Lung (tissue), 12 donors: ENCODE measurements around the gene RIPOR2. TPM values are rescaled to one million over a fixed set of nuclear protein-coding genes. Genes with fewer than 3 reads are reported as not detected.
"Not testable (repeated sequence)": the region's sequence is repeated elsewhere in the genome, so short reads cannot be mapped to it uniquely, and the experiment has no call there.

Source experiments
- ATAC-seq: fragments of 200-7000 bp; cut with Tn5 transposase; one replicate; pipeline ENCODE4 v1.9.1; 2020; ENCODE audit warnings: moderate number of reproducible peaks; ENCODE audit not compliant: insufficient read depth, low FRiP score
- DNase-seq, 3 donors: peaks; one replicate each; pipeline ENCODE4 v3.0.0-alpha.2; 2013 to 2017
- H3K27ac ChIP-seq, 2 donors: one replicate each; pipeline ENCODE4 v1.5.1; 2013; ENCODE audit warnings: mild to moderate bottlenecking in 2 of 2, moderate library complexity in 2 of 2, control low read depth in 1 of 2, inconsistent platforms in 1 of 2, low read depth in 1 of 2, low read length in 1 of 2
- H3K27me3 ChIP-seq, 3 donors: one replicate each; pipeline ENCODE4 v1.5.1; 2013; ENCODE audit warnings: low read length in 2 of 3; ENCODE audit not compliant: control insufficient read depth in 3 of 3, insufficient read depth in 3 of 3
- H3K36me3 ChIP-seq, 4 donors: one replicate each; pipeline ENCODE4 v1.5.1; 2013; ENCODE audit warnings: low read length in 4 of 4, mild to moderate bottlenecking in 1 of 4, moderate library complexity in 1 of 4; ENCODE audit not compliant: control insufficient read depth in 4 of 4, insufficient read depth in 4 of 4
- H3K4me1 ChIP-seq, 5 donors: one replicate each; pipeline ENCODE4 v1.5.1; 2013; ENCODE audit warnings: low read length in 5 of 5, mild to moderate bottlenecking in 2 of 5, moderate library complexity in 1 of 5; ENCODE audit not compliant: control insufficient read depth in 5 of 5, insufficient read depth in 5 of 5
- H3K4me3 ChIP-seq: one replicate; pipeline ENCODE4 v1.5.1; 2013; ENCODE audit warnings: mild to moderate bottlenecking, control low read depth, moderate library complexity
- H3K9ac ChIP-seq, 2 donors: one replicate each; pipeline ENCODE4 v1.5.1; 2013; ENCODE audit warnings: low read length in 2 of 2, control low read depth in 1 of 2; ENCODE audit not compliant: insufficient read depth in 1 of 2
- H3K9me3 ChIP-seq, 4 donors: one replicate each; pipeline ENCODE4 v1.5.1; 2013; ENCODE audit warnings: low read length in 3 of 4, mild to moderate bottlenecking in 1 of 4, moderate library complexity in 1 of 4; ENCODE audit not compliant: control insufficient read depth in 4 of 4, insufficient read depth in 3 of 4
- WGBS, 2 donors: extraction: QIAGEN DNeasy Blood & Tissue Kit; methylation state at CpG; one replicate each; pipeline ENCODE4 v1.1.7; 2013; 5-methylcytosine and 5-hydroxymethylcytosine counted together
- polyA plus RNA-seq, 2 donors: library from polyadenylated mRNA; stranded (reverse); fragments of 200-250 nt; gene quantifications; one replicate each; pipeline ENCODE4 v1.2.1, GENCODE V29; 2013
- total RNA-seq, 2 donors: library from RNA; depleted of rRNA in 1 of 2; stranded (reverse); fragments of >200 nt in 1 of 2; gene quantifications; one replicate each; pipeline ENCODE4 v1.2.1, GENCODE V29; 2014 to 2021
- TF ChIP-seq, protein P1 (sequence below): IDR thresholded peaks from 2 replicates; pipeline ENCODE4 v1.5.1; 2012; ENCODE audit warnings: mild to moderate bottlenecking; ENCODE audit errors: control extremely low read depth, extremely low read depth
- donor health status: control.
- donor health status: control.
- donor health status: Bipolar disorder and iron deficiency.
- donor health status: healthy.
- donor health status: DM: yes; HTN: yes; CAD: no.

RIPOR2 gene
- total and polyA plus RNA-seq, 4 donors, result 7.9 to 97.6 (median 42.7) TPM

DNA sequence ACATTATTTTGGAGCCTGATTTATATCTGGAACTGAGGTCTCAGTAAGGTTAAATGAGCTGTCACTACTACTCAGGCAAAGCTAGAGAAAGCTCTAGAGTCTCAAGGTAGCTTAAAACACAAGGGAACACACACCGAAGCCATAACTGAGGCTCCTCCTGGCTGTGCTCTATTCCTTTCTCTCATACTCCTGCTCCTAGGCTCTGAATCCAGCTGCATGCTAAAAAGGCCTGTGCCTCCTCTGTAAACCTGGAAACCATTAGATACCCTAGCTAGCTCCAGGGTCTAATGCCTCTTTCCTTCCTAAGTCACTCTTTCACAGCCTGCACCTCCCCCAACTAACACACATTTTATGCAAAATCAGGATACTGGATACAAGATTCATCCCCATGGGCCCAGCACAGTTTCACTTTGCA lies 17.1 kb downstream of the RIPOR2 start:
- H3K27me3 ChIP-seq, result no peaks in the 10 kb centered on the region
- TF ChIP-seq, protein P1, sequence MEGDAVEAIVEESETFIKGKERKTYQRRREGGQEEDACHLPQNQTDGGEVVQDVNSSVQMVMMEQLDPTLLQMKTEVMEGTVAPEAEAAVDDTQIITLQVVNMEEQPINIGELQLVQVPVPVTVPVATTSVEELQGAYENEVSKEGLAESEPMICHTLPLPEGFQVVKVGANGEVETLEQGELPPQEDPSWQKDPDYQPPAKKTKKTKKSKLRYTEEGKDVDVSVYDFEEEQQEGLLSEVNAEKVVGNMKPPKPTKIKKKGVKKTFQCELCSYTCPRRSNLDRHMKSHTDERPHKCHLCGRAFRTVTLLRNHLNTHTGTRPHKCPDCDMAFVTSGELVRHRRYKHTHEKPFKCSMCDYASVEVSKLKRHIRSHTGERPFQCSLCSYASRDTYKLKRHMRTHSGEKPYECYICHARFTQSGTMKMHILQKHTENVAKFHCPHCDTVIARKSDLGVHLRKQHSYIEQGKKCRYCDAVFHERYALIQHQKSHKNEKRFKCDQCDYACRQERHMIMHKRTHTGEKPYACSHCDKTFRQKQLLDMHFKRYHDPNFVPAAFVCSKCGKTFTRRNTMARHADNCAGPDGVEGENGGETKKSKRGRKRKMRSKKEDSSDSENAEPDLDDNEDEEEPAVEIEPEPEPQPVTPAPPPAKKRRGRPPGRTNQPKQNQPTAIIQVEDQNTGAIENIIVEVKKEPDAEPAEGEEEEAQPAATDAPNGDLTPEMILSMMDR, result no peak
- no peaks in the 10 kb centered on the region for H3K9me3 ChIP-seq
- DNase-seq (no peak), ATAC-seq (no peak)
- H3K36me3 ChIP-seq, result no peaks in the 10 kb centered on the region
- no peak overlapping the region for H3K9ac ChIP-seq
- no peak overlapping the region for H3K4me3 ChIP-seq
- no peak overlapping the region for H3K27ac ChIP-seq
- WGBS, 2 donors, result 80 to 90% methylated on average over 1 of the region's 1 CpG
- peaks cover 0 to 19% (median 15%) of the 10 kb centered on the region in 5 donors for H3K4me1 ChIP-seq

DNA sequence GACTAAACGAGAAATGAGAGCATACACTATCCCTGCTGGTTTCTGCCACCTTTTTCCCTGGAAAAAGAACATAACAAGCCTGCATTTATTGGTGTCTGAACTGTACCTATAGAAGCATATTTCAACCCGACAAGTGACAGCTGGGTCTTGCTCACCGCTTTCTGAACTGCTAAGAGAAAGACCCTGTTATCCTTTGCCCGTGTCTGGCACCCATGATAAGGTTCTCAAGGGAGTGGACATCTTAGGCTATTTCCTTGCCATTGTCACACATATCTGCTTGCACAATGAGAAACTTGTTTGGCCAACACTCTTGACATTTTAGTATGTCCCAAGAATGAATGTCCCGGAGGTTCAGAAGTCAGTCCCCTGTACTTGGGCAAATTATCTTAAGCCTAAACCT lies 19.3 kb downstream of the RIPOR2 start:
- no peak for ATAC-seq
- H3K36me3 ChIP-seq, result no peaks in the 10 kb centered on the region
- H3K9me3 ChIP-seq, result no peaks in the 10 kb centered on the region
- H3K27me3 ChIP-seq, result peaks cover 0 to 10% (median 4%) of the 10 kb centered on the region in 3 donors
- H3K4me1 ChIP-seq, result peaks cover 3 to 24% (median 15%) of the 10 kb centered on the region in 5 donors
- no peak overlapping the region for H3K4me3 ChIP-seq
- 78 to 81% methylated on average over 5 of the region's 5 CpGs for WGBS, 2 donors
- no peak overlapping the region for H3K27ac ChIP-seq
- no peak for DNase-seq
- TF ChIP-seq, protein P1, result no peak
- H3K9ac ChIP-seq, result no peak overlapping the region

DNA sequence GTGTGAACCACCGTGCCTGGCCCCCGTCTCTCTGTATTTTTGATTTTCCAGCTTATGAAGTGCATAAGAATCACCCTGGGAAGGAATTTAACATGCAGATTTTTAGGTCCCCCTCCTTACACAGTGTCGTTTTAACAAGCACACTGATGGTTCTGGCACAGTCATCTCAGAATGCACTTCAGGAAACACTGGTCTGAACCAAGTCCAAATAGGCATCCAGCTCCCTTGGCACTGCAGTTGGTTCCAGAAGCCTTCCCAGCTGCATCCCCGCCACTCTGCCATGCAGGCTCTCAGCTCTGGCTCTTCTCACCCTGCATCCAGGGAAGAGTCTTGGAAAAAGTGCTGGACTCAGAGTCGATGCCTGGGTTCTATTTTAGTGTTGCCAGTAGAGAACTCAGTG lies 20.1 kb downstream of the RIPOR2 start:
- Histone ChIP-seq H3K4me3 (no peak overlapping the region), H3K27me3 (peaks cover 0 to 10% (median 4%) of the 10 kb centered on the region in 3 donors), H3K4me1 (peaks cover 3 to 30% (median 15%) of the 10 kb centered on the region in 5 donors), H3K27ac (no peak overlapping the region), H3K9me3 (no peaks in the 10 kb centered on the region), H3K36me3 (no peaks in the 10 kb centered on the region), H3K9ac (no peak overlapping the region)
- ATAC-seq, result no peak
- no peak for DNase-seq
- WGBS, 2 donors, result 85 to 95% methylated on average over 5 of the region's 5 CpGs
- TF ChIP-seq, protein P1, result no peak

DNA sequence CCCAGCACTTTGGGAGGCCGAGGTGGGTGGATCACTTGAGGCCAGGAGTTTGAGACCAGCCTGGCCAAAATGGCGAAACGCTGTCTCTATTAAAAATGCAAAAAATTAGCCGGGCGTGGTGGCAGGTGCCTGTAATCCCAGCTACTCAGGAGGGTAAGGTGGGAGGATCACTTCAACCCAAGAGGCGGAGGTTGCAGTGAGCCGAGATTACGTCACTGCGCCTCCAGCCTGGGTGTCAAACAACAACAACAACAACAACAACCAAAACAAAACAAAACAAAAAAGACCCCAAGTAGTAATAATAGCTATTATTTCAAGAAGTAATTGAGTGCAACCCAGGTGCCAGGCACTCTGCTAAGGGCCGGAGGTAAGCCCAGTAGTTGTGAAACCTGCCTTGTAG lies 21.7 kb downstream of the RIPOR2 start:
- H3K9ac ChIP-seq, H3K9me3 ChIP-seq, DNase-seq, H3K27ac ChIP-seq, H3K36me3 ChIP-seq, H3K4me3 ChIP-seq, H3K27me3 ChIP-seq, ATAC-seq: not testable (repeated sequence)
- H3K4me1 ChIP-seq, result peaks cover 0 to 23% (median 9%) of the 10 kb centered on the region in 5 donors
- WGBS, 2 donors, result 95 to 96% methylated on average over 10 of the region's 10 CpGs
